ENCODE results near the gene TTLL3. TPM values are rescaled to one million over a fixed set of nuclear protein-coding genes. Genes with fewer than 3 reads are reported as not detected.

TTLL3 gene
- total and polyA plus RNA-seq, 2 of the 13 experiments (the other 11 are each of a cell fraction or from before 2014, with no cell fraction given) = 9.5 to 51.2 TPM

Other genes with a start within 250 kb of the TTLL3 start
- 32.1 and 32.8 TPM in 2 replicates for gene MTMR14, start 160.8 kb upstream of the TTLL3 start, total RNA-seq (2016; rRNA removed; fragmentation: Illumina TruSeq; extraction: Trizol)
- gene MTMR14, start 160.8 kb upstream of the TTLL3 start, polyA plus RNA-seq (2011; rRNA removed) = 27.1 and 34.1 TPM in 2 replicates
- not detected in 2 replicates for gene CPNE9, start 106.4 kb upstream of the TTLL3 start, total RNA-seq (2016; rRNA removed; fragmentation: Illumina TruSeq; extraction: Trizol)
- 0.14 and 0.20 TPM in 2 replicates for gene CPNE9, start 106.4 kb upstream of the TTLL3 start, polyA plus RNA-seq (2011; rRNA removed)
- gene BRPF1, start 78.5 kb upstream of the TTLL3 start, total RNA-seq (2016; rRNA removed; fragmentation: Illumina TruSeq; extraction: Trizol) = 7.5 and 10.0 TPM in 2 replicates
- gene BRPF1, start 78.5 kb upstream of the TTLL3 start, polyA plus RNA-seq (2011; rRNA removed) = 7.3 and 7.4 TPM in 2 replicates
- gene OGG1, start 60.3 kb upstream of the TTLL3 start, total RNA-seq (2016; rRNA removed; fragmentation: Illumina TruSeq; extraction: Trizol) = 23.8 and 28.7 TPM in 2 replicates
- gene OGG1, start 60.3 kb upstream of the TTLL3 start, polyA plus RNA-seq (2011; rRNA removed) = 33.2 and 38.9 TPM in 2 replicates
- 51.8 and 53.3 TPM in 2 replicates for gene CAMK1, start 40.3 kb upstream of the TTLL3 start, total RNA-seq (2016; rRNA removed; fragmentation: Illumina TruSeq; extraction: Trizol)
- gene CAMK1, start 40.3 kb upstream of the TTLL3 start, polyA plus RNA-seq (2011; rRNA removed) = 26.4 and 27.7 TPM in 2 replicates
- 37.1 and 43.3 TPM in 2 replicates for gene TADA3, start 17.8 kb upstream of the TTLL3 start, total RNA-seq (2016; rRNA removed; fragmentation: Illumina TruSeq; extraction: Trizol)
- gene TADA3, start 17.8 kb upstream of the TTLL3 start, polyA plus RNA-seq (2011; rRNA removed) = 32.1 and 34.4 TPM in 2 replicates
- 73.9 and 83.6 TPM in 2 replicates for gene ARPC4, start 17.2 kb upstream of the TTLL3 start, total RNA-seq (2016; rRNA removed; fragmentation: Illumina TruSeq; extraction: Trizol)
- 27.2 and 30.1 TPM in 2 replicates for gene ARPC4, start 17.2 kb upstream of the TTLL3 start, polyA plus RNA-seq (2011; rRNA removed)
- gene RPUSD3, start 33.7 kb downstream of the TTLL3 start, total RNA-seq (2016; rRNA removed; fragmentation: Illumina TruSeq; extraction: Trizol) = 30.3 and 32.1 TPM in 2 replicates
- gene RPUSD3, start 33.7 kb downstream of the TTLL3 start, polyA plus RNA-seq (2011; rRNA removed) = 48.7 and 55.5 TPM in 2 replicates
- 2.5 and 2.8 TPM in 2 replicates for gene CIDEC, start 70.0 kb downstream of the TTLL3 start, total RNA-seq (2016; rRNA removed; fragmentation: Illumina TruSeq; extraction: Trizol)
- 10.4 and 19.6 TPM in 2 replicates for gene CIDEC, start 70.0 kb downstream of the TTLL3 start, polyA plus RNA-seq (2011; rRNA removed)
- gene JAGN1, start 80.3 kb downstream of the TTLL3 start, total RNA-seq (2016; rRNA removed; fragmentation: Illumina TruSeq; extraction: Trizol) = 40.9 and 50.9 TPM in 2 replicates
- 49.9 and 59.1 TPM in 2 replicates for gene JAGN1, start 80.3 kb downstream of the TTLL3 start, polyA plus RNA-seq (2011; rRNA removed)
- 6.7 and 14.5 TPM in 2 replicates for gene IL17RE, start 92.6 kb downstream of the TTLL3 start, total RNA-seq (2016; rRNA removed; fragmentation: Illumina TruSeq; extraction: Trizol)
- 24.1 and 36.3 TPM in 2 replicates for gene IL17RE, start 92.6 kb downstream of the TTLL3 start, polyA plus RNA-seq (2011; rRNA removed)
- gene IL17RC, start 106.8 kb downstream of the TTLL3 start, total RNA-seq (2016; rRNA removed; fragmentation: Illumina TruSeq; extraction: Trizol) = 10.7 and 20.7 TPM in 2 replicates
- gene IL17RC, start 106.8 kb downstream of the TTLL3 start, polyA plus RNA-seq (2011; rRNA removed) = 24.0 and 31.7 TPM in 2 replicates
- gene CRELD1, start 123.6 kb downstream of the TTLL3 start, total RNA-seq (2016; rRNA removed; fragmentation: Illumina TruSeq; extraction: Trizol) = 12.0 and 27.1 TPM in 2 replicates
- gene CRELD1, start 123.6 kb downstream of the TTLL3 start, polyA plus RNA-seq (2011; rRNA removed) = 61.9 and 75.9 TPM in 2 replicates
- 0.29 and 0.44 TPM in 2 replicates for gene PRRT3, start 142.1 kb downstream of the TTLL3 start, total RNA-seq (2016; rRNA removed; fragmentation: Illumina TruSeq; extraction: Trizol)
- 0.22 and 0.26 TPM in 2 replicates for gene PRRT3, start 142.1 kb downstream of the TTLL3 start, polyA plus RNA-seq (2011; rRNA removed)
- gene EMC3, start 176.6 kb downstream of the TTLL3 start, total RNA-seq (2016; rRNA removed; fragmentation: Illumina TruSeq; extraction: Trizol) = 40.8 and 66.8 TPM in 2 replicates
- gene EMC3, start 176.6 kb downstream of the TTLL3 start, polyA plus RNA-seq (2011; rRNA removed) = 86.6 and 90.5 TPM in 2 replicates
- gene FANCD2, start 216.2 kb downstream of the TTLL3 start, total RNA-seq (2016; rRNA removed; fragmentation: Illumina TruSeq; extraction: Trizol) = 42.0 and 51.9 TPM in 2 replicates
- gene FANCD2, start 216.2 kb downstream of the TTLL3 start, polyA plus RNA-seq (2011; rRNA removed) = 7.7 and 10.1 TPM in 2 replicates

All from HepG2 (cell line).